Right lung (tissue), 5 donors: ENCODE measurements around the gene SYTL1. TPM values are rescaled to one million over a fixed set of nuclear protein-coding genes. Genes with fewer than 3 reads are reported as not detected.

ENCODE experiments used
- DNase-seq, 2 donors: peaks; one replicate each; pipeline ENCODE4 v3.0.0-alpha.2; 2013
- polyA plus RNA-seq, 5 donors: library from polyadenylated mRNA; unstranded; fragments of 120-200 nt; gene quantifications; one replicate each; pipeline versions ENCODE4 v1.2.1 to v1.2.3, GENCODE V29; 2013; ENCODE audit warnings: inconsistent platforms in 1 of 5, low replicate concordance in 1 of 5; ENCODE audit not compliant: insufficient read length in 5 of 5, insufficient read depth in 1 of 5

Gene SYTL1
- polyA plus RNA-seq, 5 donors = 5.4 to 11.4 (median 9.5) TPM

GRCh38 chr1:27363766-27364695 is 22.2 kb downstream of the SYTL1 start:
- DNase-seq = no peak

- DNase-seq = no peak
These were observed 23.0 kb downstream of the SYTL1 start for GRCh38 chr1:27364696-27365371.

GRCh38 chr1:27365372-27366112 is 23.7 kb downstream of the SYTL1 start:
- DNase-seq = peak; percentile 86 to 90

- peak; percentile 81 to 82 for DNase-seq
These were observed 24.2 kb downstream of the SYTL1 start for GRCh38 chr1:27366113-27366410.

GRCh38 chr1:27366411-27367159 is 24.8 kb downstream of the SYTL1 start, which contains the start of gene MAP3K6:
Gene MAP3K6, minus strand, starts transcription at chr1:27366961. Its CDS starts 364 bp downstream, at chr1:27366597.
- DNase-seq = peak; percentile 62 to 64

GRCh38 chr1:27367160-27367650 is 25.4 kb downstream of the SYTL1 start:
- no peak for DNase-seq

GRCh38 chr1:27368869-27369582 is 27.2 kb downstream of the SYTL1 start:
- no peak for DNase-seq

GRCh38 chr1:27372022-27372807 is 30.4 kb downstream of the SYTL1 start:
- no peak for DNase-seq

GRCh38 chr1:27372808-27373690 is 31.2 kb downstream of the SYTL1 start:
- no peak for DNase-seq

GRCh38 chr1:27374362-27375086 is 32.7 kb downstream of the SYTL1 start, which contains the start of gene FCN3:
Gene FCN3, minus strand, starts transcription at chr1:27374824. Its CDS starts 6 bp downstream, at chr1:27374818.
- DNase-seq = no peak

- no peak for DNase-seq
These were observed 36.1 kb downstream of the SYTL1 start for GRCh38 chr1:27377760-27378495.

- no peak for DNase-seq
These were observed 37.8 kb downstream of the SYTL1 start for GRCh38 chr1:27379564-27380122.

- no peak for DNase-seq
These were observed 38.4 kb downstream of the SYTL1 start for GRCh38 chr1:27380224-27380623.

- no peak for DNase-seq
These were observed 39.2 kb downstream of the SYTL1 start for GRCh38 chr1:27380766-27381733.

GRCh38 chr1:27381969-27382762 is 40.3 kb downstream of the SYTL1 start:
- DNase-seq = no peak
